ENCODE data around the gene ARHGAP15. TPM values are rescaled to one million over a fixed set of nuclear protein-coding genes. Genes with fewer than 3 reads are reported as not detected.

The ARHGAP15 gene
- total RNA-seq, 1 donor from 2014 or later = not detected

DNA sequence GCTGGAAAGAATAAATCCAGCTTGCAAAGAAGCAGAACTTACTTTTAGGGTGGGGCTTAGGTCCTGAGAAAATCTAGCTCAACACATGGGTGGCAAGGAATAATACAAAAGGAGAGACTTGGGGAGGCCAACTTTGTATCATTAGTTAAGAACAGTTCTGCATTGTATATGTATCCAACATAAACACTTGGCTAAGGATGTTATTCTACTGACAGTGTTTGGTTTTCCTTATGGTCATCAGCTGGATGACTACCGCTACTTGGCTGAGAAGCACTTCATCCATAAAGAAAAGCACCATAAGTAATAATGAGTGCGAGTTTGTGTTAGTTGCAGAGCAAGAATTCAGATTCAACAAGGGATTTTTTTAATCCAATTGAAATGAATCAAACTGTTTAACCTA lies 614.9 kb downstream of the ARHGAP15 start:
- DNase-seq (ENCODE audit: low read depth, low spot score) = no peak

DNA sequence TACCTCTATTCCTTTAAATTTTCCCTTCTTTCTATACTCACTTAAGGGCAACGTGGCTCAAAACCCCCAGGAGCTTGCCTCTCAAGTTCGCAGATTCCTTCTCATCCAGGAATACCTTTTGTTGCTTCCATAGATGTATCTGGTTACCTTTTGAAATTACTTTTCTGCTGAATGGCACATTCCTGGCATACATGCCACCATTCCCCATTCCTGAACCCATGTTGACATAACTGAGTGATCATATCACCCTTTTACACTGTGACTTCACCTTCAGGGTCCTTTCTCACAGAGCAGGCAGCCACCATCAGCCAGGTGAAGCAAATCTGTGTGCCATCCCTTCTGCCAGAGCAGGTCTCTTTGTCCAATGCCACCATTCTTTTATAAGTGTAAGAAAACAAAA lies 615.8 kb downstream of the ARHGAP15 start:
- DNase-seq (ENCODE audit: low read depth, low spot score) = no peak

GRCh38 chr2:143754742-143755141 lies 625.5 kb downstream of the ARHGAP15 start:
- no peak for DNase-seq (ENCODE audit: low read depth, low spot score)

- DNase-seq (ENCODE audit: low read depth, low spot score) = no peak
These were observed 629.6 kb downstream of the ARHGAP15 start for GRCh38 chr2:143758629-143759330.

GRCh38 chr2:143759455-143759854 lies 630.2 kb downstream of the ARHGAP15 start:
- no peak for DNase-seq (ENCODE audit: low read depth, low spot score)

- DNase-seq (ENCODE audit: low read depth, low spot score) = no peak
These were observed 633.1 kb downstream of the ARHGAP15 start for GRCh38 chr2:143762176-143762928.

DNA sequence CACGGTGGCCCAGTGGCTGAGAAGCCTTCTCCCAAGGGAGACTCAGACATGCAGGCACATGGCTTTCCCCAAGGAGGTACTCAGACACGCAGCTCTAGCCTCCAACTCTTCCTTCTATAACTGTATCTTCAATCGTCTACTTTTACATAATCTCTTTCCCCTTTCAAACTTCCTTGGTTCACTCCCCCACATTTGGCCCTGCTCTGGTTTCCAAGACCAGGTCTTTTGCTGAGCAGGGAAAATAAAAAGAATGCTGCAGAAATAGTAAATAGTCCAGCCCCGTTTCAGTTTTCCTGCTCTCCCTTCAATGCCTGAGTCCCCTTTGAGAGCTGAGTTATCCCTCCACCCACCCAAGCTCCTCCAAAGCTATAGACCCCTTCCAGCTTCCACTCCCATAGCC lies 635.0 kb downstream of the ARHGAP15 start:
- DNase-seq (ENCODE audit: low read depth, low spot score) = no peak

GRCh38 chr2:143764706-143765105 lies 635.5 kb downstream of the ARHGAP15 start:
- no peak for DNase-seq (ENCODE audit: low read depth, low spot score)

GRCh38 chr2:143768991-143769390 lies 639.8 kb downstream of the ARHGAP15 start:
- no peak for DNase-seq (ENCODE audit: low read depth, low spot score)

- DNase-seq (ENCODE audit: low read depth, low spot score) = no peak
These were observed 642.7 kb downstream of the ARHGAP15 start for GRCh38 chr2:143771939-143772338.

DNA sequence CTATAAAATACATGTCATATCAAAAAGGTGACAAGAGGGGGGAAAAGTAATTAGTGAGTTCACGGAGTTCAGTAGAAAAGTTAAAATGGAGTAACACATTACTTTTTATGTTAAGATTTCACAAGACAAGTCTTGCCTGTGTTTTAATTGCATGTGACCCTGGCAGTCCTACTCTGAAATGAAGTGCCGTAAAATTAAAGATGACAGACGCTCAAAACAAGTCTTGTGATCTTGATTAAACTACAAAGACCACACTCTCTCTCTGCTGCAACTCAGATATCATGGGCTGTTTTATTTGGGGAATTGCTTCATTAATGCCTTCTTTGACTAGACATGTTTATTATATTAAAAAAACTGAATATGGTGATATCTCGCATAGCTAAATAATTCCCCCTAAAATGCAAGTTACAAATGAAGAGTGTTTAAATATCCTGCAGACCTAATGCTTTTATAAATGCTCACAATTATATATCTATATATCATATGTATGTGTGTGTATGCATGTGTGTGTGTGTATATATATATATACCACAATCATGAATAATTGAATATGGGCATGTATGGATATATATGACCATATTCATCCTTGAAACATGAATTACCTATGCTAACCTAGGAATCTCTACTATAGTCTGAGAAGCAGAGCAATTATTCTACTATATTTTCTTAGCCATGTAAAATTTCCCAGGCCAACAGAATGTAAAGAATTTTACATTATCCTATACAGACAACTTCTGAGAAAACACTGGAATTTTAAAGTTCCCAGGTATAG lies 647.5 kb downstream of the ARHGAP15 start:
- no peak for DNase-seq (ENCODE audit: low read depth, low spot score)

DNA sequence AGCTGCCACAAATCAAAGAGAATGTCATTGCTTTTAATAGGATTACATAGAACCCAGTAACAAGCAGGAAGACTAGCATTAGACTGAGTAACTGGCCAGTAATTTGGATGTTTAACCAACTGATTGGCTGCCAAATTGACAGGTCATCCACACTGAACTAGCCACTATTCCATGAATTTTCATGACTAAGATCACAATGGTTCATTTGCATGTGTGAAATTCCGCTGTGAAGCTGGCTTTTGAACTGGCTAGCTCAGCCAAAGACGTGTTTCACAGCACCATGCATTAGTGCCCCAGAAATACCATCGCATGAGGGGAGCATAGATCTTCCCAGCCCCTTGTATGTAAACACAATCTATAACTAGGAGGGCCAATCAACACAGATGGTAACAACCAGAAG lies 649.8 kb downstream of the ARHGAP15 start:
- DNase-seq (ENCODE audit: low read depth, low spot score) = no peak

GRCh38 chr2:143786026-143786765 lies 657.0 kb downstream of the ARHGAP15 start:
- DNase-seq (ENCODE audit: low read depth, low spot score) = no peak

GRCh38 chr2:143787674-143788073 lies 658.5 kb downstream of the ARHGAP15 start:
- DNase-seq (ENCODE audit: low read depth, low spot score) = no peak

GRCh38 chr2:143792602-143793001 lies 663.4 kb downstream of the ARHGAP15 start:
- DNase-seq (ENCODE audit: low read depth, low spot score) = no peak

- no peak for DNase-seq (ENCODE audit: low read depth, low spot score)
These were observed 664.2 kb downstream of the ARHGAP15 start for GRCh38 chr2:143793381-143793780.

DNA sequence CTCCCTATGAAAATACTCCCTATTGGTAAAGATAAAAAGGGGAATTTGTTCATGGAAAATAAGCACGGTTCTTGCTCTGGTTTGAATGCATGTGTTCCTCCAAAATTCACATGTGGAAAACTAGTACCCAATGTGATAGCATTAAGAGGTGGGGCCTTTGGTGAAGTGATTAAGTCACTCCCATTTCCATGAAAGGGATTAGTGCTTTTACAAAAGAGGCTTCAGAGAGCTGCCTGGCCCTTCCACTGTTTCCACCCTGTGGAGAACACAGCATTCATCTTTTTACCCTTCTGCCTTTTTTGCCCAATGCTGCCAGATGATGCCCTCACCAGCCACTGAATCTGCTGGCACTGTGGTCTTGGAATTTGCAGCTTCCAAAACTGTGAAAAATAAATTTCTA lies 666.8 kb downstream of the ARHGAP15 start:
- no peak for DNase-seq (ENCODE audit: low read depth, low spot score)

DNA sequence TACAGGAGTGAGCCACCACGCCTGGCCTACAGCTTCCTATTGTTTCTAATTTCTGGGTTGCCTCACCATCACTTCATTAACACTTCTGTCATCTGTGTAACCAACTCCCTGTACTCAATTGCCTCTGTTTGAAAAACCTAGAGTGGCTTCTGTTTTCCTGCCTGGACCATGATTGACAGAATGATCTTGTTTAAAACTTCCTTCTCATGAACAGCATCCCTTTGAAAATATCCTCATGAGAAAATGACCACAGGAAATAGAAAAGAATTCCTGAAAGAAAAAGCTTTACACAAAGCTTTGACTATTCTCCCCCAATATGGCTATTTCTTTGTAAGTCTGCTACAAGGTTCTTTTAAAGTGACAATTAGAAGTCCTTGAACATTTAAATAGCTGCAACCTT lies 672.3 kb downstream of the ARHGAP15 start:
- DNase-seq (ENCODE audit: low read depth, low spot score) = no peak

- DNase-seq (ENCODE audit: low read depth, low spot score) = no peak
These were observed 673.0 kb downstream of the ARHGAP15 start for GRCh38 chr2:143802242-143802641.

DNA sequence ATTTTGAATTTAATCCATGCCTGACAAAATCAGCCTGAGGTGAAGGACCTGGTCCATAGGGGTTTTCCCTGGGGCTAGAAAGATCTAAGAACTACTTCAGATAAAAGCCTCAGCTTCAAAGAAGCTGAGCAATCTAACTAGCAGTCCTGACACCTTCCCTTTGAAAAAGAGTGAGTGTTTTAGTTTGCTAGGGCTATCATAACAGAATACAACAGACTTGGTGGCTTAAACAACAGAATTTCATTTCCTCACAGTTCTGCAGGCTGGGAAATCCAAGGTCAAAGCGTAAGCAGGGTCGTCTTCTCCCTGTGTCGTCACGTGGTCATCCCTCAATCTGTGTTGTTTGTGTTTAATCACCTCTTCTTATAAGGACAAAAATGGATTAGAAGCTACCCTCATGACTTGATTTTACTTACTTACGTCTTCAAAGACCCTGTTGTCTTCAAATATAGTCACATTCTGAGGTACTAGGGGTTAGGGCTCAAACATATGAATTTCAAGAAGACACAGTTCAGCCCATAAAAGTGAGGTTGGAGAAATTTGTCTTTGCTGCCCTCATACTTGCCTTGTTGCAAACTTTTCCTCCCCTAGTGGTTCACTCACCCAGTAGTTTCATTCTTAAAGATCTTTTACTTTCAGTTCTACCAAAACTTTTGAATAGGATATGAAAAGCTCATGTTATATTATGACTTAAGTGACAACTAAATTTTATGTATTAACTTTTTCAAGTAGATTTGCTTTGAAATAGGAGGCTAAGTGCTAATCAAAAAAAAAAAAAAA lies 673.8 kb downstream of the ARHGAP15 start:
- no peak for DNase-seq (ENCODE audit: low read depth, low spot score)

GRCh38 chr2:143803936-143804335 lies 674.7 kb downstream of the ARHGAP15 start:
- DNase-seq (ENCODE audit: low read depth, low spot score) = no peak
